Inferior parietal cortex (tissue), 1 donor: ENCODE data around the gene NEUROD1.

Experiments used
- DNase-seq: peaks from one replicate; pipeline ENCODE4 v3.0.0-alpha.2; 2016; ENCODE audit errors: extremely low spot score

Gene NEUROD1

DNA sequence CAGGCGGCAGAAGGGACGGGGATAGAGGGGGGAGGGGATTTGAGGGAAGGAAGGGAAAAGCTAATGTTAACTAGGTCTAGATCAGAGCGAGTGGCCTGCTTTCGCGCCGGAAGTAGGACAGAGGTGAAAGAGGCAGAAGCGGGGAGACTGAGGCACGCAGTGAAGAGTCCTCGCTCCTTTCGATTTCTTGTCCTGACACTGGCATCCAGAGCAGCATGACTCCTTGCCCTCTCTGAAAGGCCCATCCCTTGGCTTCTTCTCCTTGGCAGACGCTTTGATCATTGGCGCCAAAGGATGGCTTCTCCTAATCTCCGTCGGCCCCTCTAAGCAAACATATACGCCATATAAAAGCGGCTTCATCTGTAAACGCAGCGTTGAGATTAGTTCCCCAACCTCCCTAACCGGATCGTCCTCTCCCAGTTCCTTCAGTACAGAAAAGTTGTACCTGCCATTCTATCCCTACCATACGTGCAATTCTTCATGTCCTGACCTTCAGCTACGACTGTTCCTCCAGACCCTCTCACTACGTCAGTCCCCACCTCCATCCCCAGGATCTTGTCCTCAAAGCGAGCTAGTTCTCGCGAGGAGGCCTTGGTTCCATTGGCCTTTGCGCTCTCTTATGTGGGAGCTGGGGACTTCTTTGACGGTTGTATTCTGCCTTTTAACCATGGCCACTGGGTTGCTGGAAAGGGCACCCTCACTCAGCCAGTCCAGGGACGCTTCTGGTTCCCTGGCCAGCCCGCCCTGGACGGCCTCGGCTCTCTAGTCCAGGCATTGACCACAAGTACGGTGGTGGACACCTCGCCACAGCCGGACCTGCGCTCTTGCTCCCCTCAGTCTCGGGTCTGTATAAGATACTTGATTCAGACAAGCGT is 857 bp upstream of the NEUROD1 start:
- DNase-seq, result no peak

DNA sequence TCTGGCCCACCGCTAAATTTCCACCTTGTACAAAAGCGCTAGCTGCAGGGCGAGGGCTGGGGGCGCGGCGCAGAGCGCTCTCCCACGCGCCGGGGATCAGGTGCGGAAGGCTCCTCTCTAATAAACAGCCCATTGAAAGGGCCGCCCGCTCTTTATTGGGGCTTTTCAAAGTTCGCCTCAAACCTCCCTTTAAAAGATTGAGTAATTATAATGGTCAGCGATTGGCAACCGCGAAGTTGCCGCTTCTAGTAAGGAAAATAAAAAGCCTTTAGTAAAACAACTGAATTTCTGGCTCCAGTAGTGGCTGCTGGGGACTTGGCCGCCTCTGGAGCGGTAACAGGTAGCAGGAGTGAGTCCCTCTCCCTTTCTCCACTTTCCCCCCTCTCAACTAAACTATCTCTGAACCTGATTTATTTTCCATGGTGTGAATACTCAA is 755 bp downstream of the NEUROD1 start:
- DNase-seq, result no peak

DNA sequence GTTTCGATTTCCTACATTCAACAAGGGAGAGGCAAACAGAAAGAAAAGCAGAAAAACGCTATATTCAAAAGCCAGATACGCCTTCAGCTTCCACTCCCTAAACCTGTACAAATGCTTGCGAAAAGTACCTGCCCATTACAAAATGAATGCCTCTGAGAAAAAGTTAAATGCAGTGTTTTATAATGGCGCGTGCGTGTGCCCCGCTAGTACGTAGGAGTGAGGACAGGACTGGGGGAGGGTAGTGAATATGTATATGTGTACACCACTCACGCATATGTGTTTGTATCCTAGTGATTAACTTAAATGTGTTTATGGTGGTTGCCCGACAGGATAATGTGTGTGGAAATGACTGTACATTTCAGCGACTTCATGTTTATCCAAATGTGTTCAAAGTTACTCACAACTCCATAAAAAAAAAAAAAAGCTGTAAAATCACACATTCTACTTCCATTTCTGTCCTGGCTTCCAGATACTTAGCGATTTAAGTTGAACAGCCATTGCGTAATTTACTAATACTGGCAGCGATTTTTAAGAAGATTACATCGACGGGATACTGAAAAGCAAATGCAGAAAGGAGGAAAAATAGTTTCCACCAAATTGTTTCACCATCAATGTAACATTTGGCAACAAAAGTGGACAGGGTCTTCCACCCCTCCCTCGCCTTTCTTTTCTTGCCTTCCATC is 1.3 kb downstream of the NEUROD1 start:
- peak; percentile 15 for DNase-seq

GRCh38 chr2:181677912-181678586 is 2.3 kb downstream of the NEUROD1 start:
- no peak for DNase-seq

GRCh38 chr2:181675254-181675653 is 5.1 kb downstream of the NEUROD1 start:
- no peak for DNase-seq

- DNase-seq, result no peak
These were observed 5.9 kb downstream of the NEUROD1 start for GRCh38 chr2:181674461-181674860.

- DNase-seq, result no peak
These were observed 7.1 kb downstream of the NEUROD1 start for GRCh38 chr2:181673173-181673572.

- DNase-seq, result no peak
These were observed 7.9 kb downstream of the NEUROD1 start for GRCh38 chr2:181672255-181673008.

DNA sequence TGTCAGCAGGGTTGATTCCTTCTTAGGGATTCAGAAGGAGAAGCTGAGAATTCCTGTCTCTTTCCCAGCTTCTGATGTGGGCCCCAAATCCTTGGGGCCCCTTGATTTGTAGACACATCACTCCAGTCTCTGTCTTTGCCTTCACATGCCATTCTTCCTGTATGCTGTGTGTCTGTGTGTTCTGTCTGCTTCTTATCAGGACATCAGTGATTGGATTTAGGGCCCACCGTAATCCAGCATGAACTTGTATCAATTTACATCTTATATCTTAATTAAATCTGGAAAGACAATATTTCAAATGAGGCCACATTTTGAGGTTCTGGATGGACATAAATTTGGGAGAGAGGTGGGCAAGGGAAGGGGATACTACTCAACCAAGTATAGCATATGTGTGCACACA is 9.7 kb downstream of the NEUROD1 start:
- DNase-seq, result no peak

DNA sequence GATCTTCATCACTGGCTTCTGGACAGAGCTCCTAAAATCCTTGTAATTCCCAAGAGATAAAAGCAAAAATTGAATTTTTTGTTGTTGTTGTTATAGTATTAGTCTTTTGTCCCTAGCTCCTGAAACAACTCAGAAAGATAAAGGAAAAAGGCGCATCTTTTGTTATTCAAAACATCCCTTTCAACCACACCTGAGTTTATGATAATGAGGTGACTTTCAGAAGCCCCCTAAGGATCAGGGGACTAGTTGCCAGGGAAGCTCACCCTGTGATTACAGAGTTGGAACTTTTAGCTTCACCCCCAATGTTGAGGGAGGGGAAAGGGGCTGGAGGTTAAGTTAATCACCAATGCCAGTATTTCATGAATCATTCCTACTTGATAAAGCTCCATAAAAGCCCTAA is 13.1 kb downstream of the NEUROD1 start:
- no peak for DNase-seq

DNA sequence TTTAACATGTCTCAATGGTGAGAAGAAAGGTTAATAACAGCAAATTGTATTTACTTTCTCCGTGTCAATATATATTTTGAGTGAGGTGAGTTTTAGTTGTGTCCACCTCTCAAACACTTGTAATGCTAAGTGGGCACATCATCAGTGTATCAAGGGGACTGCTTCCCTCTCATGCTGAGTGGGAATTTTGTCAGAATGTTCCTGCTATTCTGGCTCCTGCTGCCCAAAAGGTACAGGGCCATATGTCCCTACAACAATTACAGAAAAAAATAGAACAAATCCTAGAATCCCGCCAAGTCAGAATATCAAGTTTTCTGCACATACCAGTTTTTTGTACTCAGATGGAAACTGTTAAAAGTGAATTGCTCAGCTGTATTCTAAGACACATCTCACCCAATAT is 18.0 kb downstream of the NEUROD1 start:
- DNase-seq, result no peak

DNA sequence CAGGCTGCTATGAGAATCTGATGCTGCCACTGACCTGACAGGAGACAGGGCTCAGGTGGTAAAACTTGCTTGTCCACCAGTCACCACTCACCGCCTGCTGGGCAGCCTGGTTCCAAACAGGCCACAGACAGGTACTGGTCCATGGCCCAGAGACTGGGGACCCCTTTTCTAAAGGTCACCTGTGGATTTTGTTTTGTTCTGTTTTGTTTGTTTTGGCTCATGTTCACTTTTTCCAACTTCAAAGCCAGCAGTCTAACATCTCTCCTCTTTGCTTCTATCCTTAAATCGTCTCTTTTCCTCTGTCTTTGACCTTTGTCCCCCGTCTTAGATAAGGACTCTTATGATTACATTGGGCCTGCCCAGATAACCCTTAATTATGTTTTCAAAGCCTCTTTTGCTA is 20.1 kb downstream of the NEUROD1 start:
- DNase-seq, result no peak

DNA sequence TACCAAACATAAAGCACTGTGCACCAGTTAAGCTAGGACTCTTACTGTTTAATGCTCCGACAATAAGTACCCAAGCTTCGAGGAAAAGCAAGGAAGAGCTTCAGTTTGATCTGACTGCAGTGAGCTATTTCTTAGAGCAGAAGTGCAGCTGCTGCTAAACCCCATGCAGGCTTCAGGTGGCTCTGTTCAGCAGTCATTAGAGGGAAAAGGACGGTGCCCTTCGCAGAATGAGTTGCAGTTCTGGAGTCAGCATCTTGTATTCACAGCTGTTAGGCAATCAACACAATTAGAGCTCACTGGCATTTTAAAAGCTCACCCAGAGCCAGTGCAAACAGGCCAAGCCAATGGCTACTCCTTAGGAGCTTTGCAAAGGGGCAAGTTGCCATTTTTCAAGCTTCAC is 21.9 kb downstream of the NEUROD1 start:
- DNase-seq, result no peak

DNA sequence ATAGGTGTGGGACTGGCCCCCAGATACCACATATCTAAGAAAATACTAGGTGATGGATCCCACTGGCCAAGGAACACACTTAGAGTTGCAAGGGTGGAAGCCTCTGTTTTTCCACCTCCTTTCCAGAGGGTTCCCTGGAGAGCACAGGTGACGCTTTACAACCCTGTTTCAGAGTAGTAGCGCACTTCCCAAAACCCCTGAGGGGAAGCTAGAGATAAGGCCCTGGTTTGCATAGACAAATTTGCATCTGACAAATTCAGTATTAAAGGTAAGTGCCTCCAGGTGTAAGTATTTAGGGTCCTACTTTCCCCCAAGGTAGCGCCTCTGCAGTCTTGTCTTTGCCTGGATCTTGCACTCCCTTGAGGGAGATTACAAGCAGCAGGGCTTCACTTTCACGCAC is 22.9 kb downstream of the NEUROD1 start:
- DNase-seq, result no peak

DNA sequence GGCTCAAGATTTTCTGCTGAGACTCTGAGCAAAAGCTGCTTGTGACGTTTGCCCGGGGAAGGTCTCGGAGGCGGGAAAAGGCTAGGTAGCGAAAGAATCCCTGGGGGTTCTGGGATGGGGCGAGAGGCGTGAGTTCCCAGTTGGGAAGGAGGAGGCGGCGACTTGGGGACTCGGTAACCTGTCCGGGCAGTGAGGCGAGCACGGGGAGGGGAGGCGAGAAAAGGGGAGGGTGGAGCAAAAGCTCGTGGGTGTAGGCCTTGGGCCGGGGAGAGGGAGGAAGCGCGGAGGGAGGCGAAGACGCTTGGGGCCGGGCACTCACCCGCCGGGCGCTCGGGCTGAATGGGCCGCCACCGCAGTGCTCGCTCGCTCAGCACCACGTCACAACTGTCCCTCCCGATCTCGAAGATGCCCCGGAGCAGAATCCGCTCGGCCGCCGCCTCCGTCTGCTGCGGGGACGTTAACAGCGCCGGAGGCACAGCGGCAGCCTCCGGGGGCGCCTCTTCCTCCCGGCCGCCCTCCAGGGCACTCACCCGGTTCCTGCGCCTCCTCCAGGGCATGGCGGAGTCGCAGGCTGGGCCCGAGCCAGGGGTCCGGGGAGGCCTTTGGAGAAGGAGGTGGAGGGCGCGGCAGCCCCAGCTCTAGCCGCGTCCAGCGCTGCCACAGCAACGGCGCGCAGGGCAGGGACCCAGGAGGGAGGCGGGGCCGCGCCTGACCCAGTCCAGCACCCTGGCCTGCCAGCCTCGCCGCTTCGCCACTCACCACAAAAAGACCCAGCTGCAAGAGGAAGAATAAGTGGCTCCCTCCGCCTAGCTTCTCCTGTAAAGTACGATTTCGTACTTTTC is 23.6 kb downstream of the NEUROD1 start, which contains the start of gene CERKL:
TSS of gene CERKL (minus strand) at position 656 of the 842 bp plus-strand sequence. CDS start at position 557, 99 bp downstream.
- DNase-seq, result no peak

- DNase-seq, result no peak
These were observed 24.8 kb downstream of the NEUROD1 start for GRCh38 chr2:181655519-181655918.

DNA sequence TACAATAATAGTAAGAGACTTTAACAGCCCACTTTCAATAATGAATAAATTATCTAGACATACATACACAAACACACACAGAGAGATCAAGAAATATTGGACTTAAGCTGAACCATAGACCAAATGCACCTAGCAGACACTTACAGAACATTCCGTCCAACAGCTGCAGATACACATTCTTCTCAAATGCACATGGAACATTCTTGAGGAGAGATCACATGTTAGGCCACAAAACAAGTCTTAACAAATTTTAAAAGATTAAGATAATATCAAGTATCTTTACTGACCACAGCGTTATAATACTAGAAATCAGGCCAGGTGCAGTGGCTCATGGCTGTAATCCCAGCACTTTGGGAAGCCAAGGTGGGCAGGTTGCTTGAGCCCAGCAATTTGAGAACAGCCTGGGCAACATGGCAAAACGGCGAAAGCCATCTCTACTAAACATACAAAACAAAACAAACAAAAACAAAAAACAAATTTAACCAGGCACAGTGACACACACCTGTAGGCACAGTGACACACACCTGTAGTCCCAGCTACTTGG is 30.8 kb downstream of the NEUROD1 start:
- DNase-seq, result no peak

DNA sequence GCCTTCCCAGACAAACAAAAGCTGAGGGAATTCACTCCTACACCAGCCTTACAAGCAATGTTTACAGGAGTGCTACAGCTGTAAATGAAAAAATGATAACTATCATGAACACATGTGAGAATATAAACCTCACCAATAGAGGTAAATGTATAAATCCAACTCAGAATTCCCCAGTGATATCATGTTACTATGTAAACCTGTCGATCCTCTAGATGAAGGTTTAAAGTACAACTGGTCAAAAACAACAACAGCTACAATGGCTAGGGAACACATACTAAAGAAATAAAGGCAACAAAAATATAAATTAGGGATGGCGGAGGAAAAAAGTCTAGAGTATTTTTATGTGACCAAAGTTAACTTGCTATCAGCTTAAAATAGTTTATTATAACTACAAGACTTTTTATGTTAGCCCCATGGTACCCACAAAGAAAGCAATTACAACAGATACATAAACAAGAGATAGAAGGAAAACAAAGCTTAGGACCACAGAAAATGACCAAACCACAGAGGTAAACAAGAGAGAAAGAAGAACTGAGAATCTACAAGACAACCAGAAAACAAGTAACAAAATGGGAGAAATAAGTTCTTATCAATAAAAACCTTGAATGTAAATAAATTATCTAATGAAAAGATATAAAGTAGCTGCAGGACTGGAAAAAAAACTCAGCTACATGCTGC is 31.7 kb downstream of the NEUROD1 start:
- no peak for DNase-seq

- DNase-seq, result no peak
These were observed 33.8 kb downstream of the NEUROD1 start for GRCh38 chr2:181646415-181646987.

DNA sequence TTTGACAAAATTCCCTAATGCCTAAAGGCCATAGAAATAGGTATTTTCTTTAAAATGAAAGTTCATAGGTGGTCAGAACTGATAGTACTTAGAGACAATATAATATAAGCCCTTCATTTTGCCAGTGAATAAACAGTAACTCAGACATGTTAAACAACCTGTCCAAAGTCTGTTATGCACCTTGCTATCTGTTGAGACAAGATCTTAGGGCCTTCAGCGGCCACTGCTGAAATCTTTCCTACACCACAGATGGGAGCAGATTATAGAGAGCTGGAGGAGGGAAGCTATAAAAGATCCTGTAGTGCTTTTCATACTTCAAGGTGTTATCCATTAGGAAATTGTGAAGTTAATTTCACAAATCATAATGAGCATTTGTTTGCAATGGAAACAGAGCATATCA is 37.2 kb downstream of the NEUROD1 start:
- DNase-seq, result no peak
